WTC11 (cell line): Measurements from ENCODE around the gene ZDHHC19.

Experiments used
- AFF4 ChIP-seq: sonication (generic); formaldehyde crosslinking; IDR thresholded peaks from 2 replicates; pipeline ENCODE4 v1.8.1; 2023; ENCODE audit warnings: mild to moderate bottlenecking, missing genetic modification reagents, borderline replicate concordance
- CTCF ChIP-seq: fragments of 200-600 bp; IDR thresholded peaks from 2 replicates; pipeline ENCODE4 v1.8.0; 2022; ENCODE audit warnings: antibody characterized with exemption
- E2F1 ChIP-seq: sonication (generic); formaldehyde crosslinking; IDR thresholded peaks from 2 replicates; pipeline ENCODE4 v1.8.0; 2022; ENCODE audit warnings: mild to moderate bottlenecking, missing genetic modification reagents
- FOXJ3 ChIP-seq: sonication (generic); formaldehyde crosslinking; IDR thresholded peaks from 2 replicates; pipeline ENCODE4 v1.9.0; 2021; ENCODE audit warnings: missing genetic modification reagents, mild to moderate bottlenecking, borderline replicate concordance
- HMGXB4 ChIP-seq: sonication (generic); formaldehyde crosslinking; IDR thresholded peaks from 2 replicates; pipeline ENCODE4 v1.8.1; 2023; ENCODE audit warnings: mild to moderate bottlenecking, moderate library complexity, missing genetic modification reagents
- IRF2 ChIP-seq: sonication (generic); formaldehyde crosslinking; IDR thresholded peaks from 2 replicates; pipeline ENCODE4 v1.8.0; 2022; ENCODE audit warnings: low read depth, missing genetic modification reagents, borderline replicate concordance
- JUN ChIP-seq: sonication (generic); formaldehyde crosslinking; IDR thresholded peaks from 2 replicates; pipeline ENCODE4 v1.8.0; 2023; ENCODE audit warnings: mild to moderate bottlenecking, missing genetic modification reagents

- TF ChIP-seq CTCF = no peak
- no peak for TF ChIP-seq HMGXB4
- no peak for TF ChIP-seq AFF4 (CRISPR knock-in tag)
- no peak for TF ChIP-seq E2F1
- TF ChIP-seq FOXJ3 = no peak
- no peak for TF ChIP-seq IRF2 (CRISPR knock-in tag)
- TF ChIP-seq JUN (CRISPR knock-in tag) = no peak
These were observed 3.7 kb upstream of the ZDHHC19 start for GRCh38 chr3:196214783-196215441.
